Measurements from ENCODE around the gene ANKH. TPM values are rescaled to one million over a fixed set of nuclear protein-coding genes. Genes with fewer than 3 reads are reported as not detected.
"Not testable (repeated sequence)": the region's sequence is repeated elsewhere in the genome, so short reads cannot be mapped to it uniquely, and the experiment has no call there.

ANKH gene
- total RNA-seq, 2 donors from 2014 or later, result 37.2 to 95.4 TPM

- not testable (repeated sequence) for H3K4me3 Mint-ChIP-seq; H3K27ac Mint-ChIP-seq; H3K36me3 Mint-ChIP-seq; DNase-seq (ENCODE audit: low spot score); H3K9me3 Mint-ChIP-seq; H3K27me3 Mint-ChIP-seq; ATAC-seq
- H3K4me1 Mint-ChIP-seq (ENCODE audit: low read depth in 2 of 2), result peaks cover 6 to 19% of the 10 kb centered on the region in 2 donors
Observed at GRCh38 chr5:14797385-14797784, 74.2 kb downstream of the ANKH start.

GRCh38 chr5:14794583-14795230 lies 76.9 kb downstream of the ANKH start:
- DNase-seq (ENCODE audit: low spot score) (no peak), ATAC-seq (no peak)
- Mint-ChIP-seq H3K4me3 (no peak overlapping the region), H3K27me3 (no peaks in the 10 kb centered on the region), H3K9me3 (no peaks in the 10 kb centered on the region), H3K4me1 (ENCODE audit: low read depth in 2 of 2) (peaks cover 7% of the 10 kb centered on the region in 2 donors), H3K36me3 (no peaks in the 10 kb centered on the region), H3K27ac (no peak overlapping the region)

DNA sequence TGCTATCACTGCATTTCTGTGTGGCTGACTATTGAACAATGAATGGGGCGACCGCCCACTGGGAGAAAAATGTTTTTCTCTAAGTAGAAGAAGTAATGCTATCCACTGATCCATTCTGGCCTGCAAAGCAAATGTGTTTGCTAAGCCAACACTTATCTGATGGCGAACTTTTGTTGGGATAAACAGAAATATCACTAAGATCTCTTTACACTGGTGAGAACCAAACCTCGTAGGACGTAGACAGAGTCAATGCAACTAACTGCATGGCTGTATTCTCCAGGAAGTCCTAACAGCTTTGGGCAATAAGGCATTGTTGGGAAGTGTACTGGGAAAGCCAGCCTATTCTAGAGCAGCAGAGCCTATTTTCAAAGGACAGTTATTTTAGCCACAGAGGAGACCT lies 77.7 kb downstream of the ANKH start:
- no peak overlapping the region for H3K4me3 Mint-ChIP-seq
- H3K36me3 Mint-ChIP-seq, result no peaks in the 10 kb centered on the region
- ATAC-seq (no peak), DNase-seq (ENCODE audit: low spot score) (no peak)
- H3K4me1 Mint-ChIP-seq (ENCODE audit: low read depth in 2 of 2), result peaks cover 6 to 7% of the 10 kb centered on the region in 2 donors
- H3K27ac Mint-ChIP-seq, result no peak overlapping the region
- H3K27me3 Mint-ChIP-seq, result no peaks in the 10 kb centered on the region
- H3K9me3 Mint-ChIP-seq, result no peaks in the 10 kb centered on the region

DNA sequence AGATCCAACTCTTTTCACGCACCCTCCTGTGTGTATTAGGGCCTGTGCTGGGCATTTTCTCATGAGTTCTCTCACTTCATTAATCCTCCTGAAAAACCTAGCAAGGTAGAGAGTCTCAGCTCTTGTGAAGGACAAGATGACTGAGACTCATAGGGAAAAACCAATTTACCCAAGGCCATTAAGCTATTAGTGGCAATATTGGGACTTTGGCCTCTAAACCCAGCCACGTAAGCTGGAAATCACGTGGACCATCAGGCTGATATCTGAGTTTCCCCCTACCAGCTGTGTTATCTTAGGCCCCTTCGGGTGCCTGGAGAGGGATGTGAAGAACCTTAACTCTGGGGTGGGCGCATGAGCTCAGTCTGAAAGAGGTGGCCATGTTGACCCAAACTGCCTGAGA lies 80.7 kb downstream of the ANKH start:
- Mint-ChIP-seq H3K4me1 (ENCODE audit: low read depth in 2 of 2) (peaks cover 6 to 7% of the 10 kb centered on the region in 2 donors), H3K36me3 (no peaks in the 10 kb centered on the region), H3K9me3 (no peaks in the 10 kb centered on the region), H3K27me3 (no peaks in the 10 kb centered on the region), H3K27ac (no peak overlapping the region), H3K4me3 (no peak overlapping the region)
- DNase-seq (ENCODE audit: low spot score), result no peak
- no peak for ATAC-seq

- H3K27ac Mint-ChIP-seq, result no peak overlapping the region
- H3K9me3 Mint-ChIP-seq, result no peaks in the 10 kb centered on the region
- no peak for ATAC-seq
- H3K27me3 Mint-ChIP-seq, result no peaks in the 10 kb centered on the region
- H3K4me1 Mint-ChIP-seq (ENCODE audit: low read depth in 2 of 2), result peaks cover 6 to 7% of the 10 kb centered on the region in 2 donors
- no peak for DNase-seq (ENCODE audit: low spot score)
- no peak overlapping the region for H3K4me3 Mint-ChIP-seq
- no peaks in the 10 kb centered on the region for H3K36me3 Mint-ChIP-seq
Observed at GRCh38 chr5:14790220-14790619, 81.4 kb downstream of the ANKH start.

- H3K4me1 Mint-ChIP-seq (ENCODE audit: low read depth in 2 of 2), result peaks cover 11 to 13% of the 10 kb centered on the region in 2 donors
- no peaks in the 10 kb centered on the region for H3K36me3 Mint-ChIP-seq
- no peak for DNase-seq (ENCODE audit: low spot score)
- ATAC-seq, result no peak
- H3K9me3 Mint-ChIP-seq, result no peaks in the 10 kb centered on the region
- no peak overlapping the region for H3K27ac Mint-ChIP-seq
- no peak overlapping the region for H3K4me3 Mint-ChIP-seq
- H3K27me3 Mint-ChIP-seq, result no peaks in the 10 kb centered on the region
Observed at GRCh38 chr5:14787801-14788579, 83.6 kb downstream of the ANKH start.

- Mint-ChIP-seq H3K36me3 (no peaks in the 10 kb centered on the region), H3K9me3 (no peaks in the 10 kb centered on the region), H3K4me3 (peak overlapping the region; percentile 7), H3K27me3 (no peaks in the 10 kb centered on the region), H3K4me1 (ENCODE audit: low read depth in 2 of 2) (peaks cover 9 to 20% of the 10 kb centered on the region in 2 donors), H3K27ac (no peak overlapping the region)
- DNase-seq (ENCODE audit: low spot score) (no peak), ATAC-seq (peak; percentile 50 to 75)
Observed at GRCh38 chr5:14783691-14784090, 87.9 kb downstream of the ANKH start.

GRCh38 chr5:14782591-14782990 lies 89.0 kb downstream of the ANKH start:
- Mint-ChIP-seq H3K9me3 (no peaks in the 10 kb centered on the region), H3K27ac (no peak overlapping the region), H3K27me3 (no peaks in the 10 kb centered on the region), H3K4me1 (ENCODE audit: low read depth in 2 of 2) (peaks cover 17 to 25% of the 10 kb centered on the region in 2 donors), H3K4me3 (no peak overlapping the region), H3K36me3 (no peaks in the 10 kb centered on the region)
- no peak for DNase-seq (ENCODE audit: low spot score)
- ATAC-seq, result no peak

- Mint-ChIP-seq H3K4me3 (no peak overlapping the region), H3K4me1 (ENCODE audit: low read depth in 2 of 2) (peaks cover 17 to 29% of the 10 kb centered on the region in 2 donors), H3K36me3 (no peaks in the 10 kb centered on the region), H3K27me3 (no peaks in the 10 kb centered on the region), H3K27ac (no peak overlapping the region), H3K9me3 (no peaks in the 10 kb centered on the region)
- ATAC-seq (no peak), DNase-seq (ENCODE audit: low spot score) (no peak)
Observed at GRCh38 chr5:14781106-14781505, 90.5 kb downstream of the ANKH start.

- ATAC-seq, result no peak
- H3K27ac Mint-ChIP-seq, result no peak overlapping the region
- H3K4me1 Mint-ChIP-seq (ENCODE audit: low read depth in 2 of 2), result peaks cover 21 to 38% of the 10 kb centered on the region in 2 donors
- no peaks in the 10 kb centered on the region for H3K27me3 Mint-ChIP-seq
- no peaks in the 10 kb centered on the region for H3K36me3 Mint-ChIP-seq
- no peak overlapping the region for H3K4me3 Mint-ChIP-seq
- H3K9me3 Mint-ChIP-seq, result no peaks in the 10 kb centered on the region
- no peak for DNase-seq (ENCODE audit: low spot score)
Observed at GRCh38 chr5:14779975-14780374, 91.6 kb downstream of the ANKH start.

DNA sequence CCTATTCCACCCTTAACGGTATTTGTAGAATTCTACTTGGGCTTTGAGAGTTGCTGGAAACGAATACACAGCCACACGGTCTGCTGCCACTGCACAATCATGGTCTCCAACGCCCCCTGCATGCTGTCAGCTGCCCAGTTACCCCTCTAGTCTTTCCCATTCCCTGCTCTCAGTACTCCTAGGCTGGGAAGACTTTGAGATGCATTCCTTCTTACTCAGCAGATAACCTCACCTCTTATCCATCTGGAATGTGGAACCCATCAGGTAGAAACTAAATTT lies 92.8 kb downstream of the ANKH start:
- Mint-ChIP-seq H3K36me3 (no peaks in the 10 kb centered on the region), H3K9me3 (no peaks in the 10 kb centered on the region), H3K27me3 (no peaks in the 10 kb centered on the region), H3K4me3 (no peak overlapping the region), H3K27ac (no peak overlapping the region), H3K4me1 (ENCODE audit: low read depth in 2 of 2) (peaks cover 19 to 35% of the 10 kb centered on the region in 2 donors)
- ATAC-seq (no peak), DNase-seq (ENCODE audit: low spot score) (no peak)

- Mint-ChIP-seq H3K4me3 (no peak overlapping the region), H3K27ac (no peak overlapping the region), H3K27me3 (no peaks in the 10 kb centered on the region), H3K4me1 (ENCODE audit: low read depth in 2 of 2) (peaks cover 17 to 31% of the 10 kb centered on the region in 2 donors), H3K36me3 (no peaks in the 10 kb centered on the region), H3K9me3 (no peaks in the 10 kb centered on the region)
- no peak for DNase-seq (ENCODE audit: low spot score)
- peak in 1 of 2 donors; percentile 24 for ATAC-seq
Observed at GRCh38 chr5:14777932-14778791, 93.4 kb downstream of the ANKH start.

DNA sequence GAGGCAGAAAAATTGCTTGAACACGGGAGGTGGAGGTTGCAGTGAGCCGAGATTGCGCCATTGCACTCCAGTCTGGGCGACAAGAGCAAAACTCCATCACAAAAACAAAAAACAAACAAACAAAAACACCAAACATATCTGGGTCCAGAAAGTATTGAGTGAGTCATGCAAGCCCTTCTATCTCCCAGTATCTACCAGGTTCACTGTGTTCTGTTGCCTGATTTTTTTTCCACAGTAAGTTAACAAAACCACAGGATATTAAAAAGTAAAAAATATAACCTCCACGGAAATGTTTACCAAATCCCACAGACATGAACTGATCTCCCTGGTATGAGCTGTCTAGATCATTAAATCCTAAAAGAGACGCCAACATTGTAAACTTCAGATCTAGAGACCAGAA lies 94.4 kb downstream of the ANKH start:
- peaks cover 19 to 31% of the 10 kb centered on the region in 2 donors for H3K4me1 Mint-ChIP-seq (ENCODE audit: low read depth in 2 of 2)
- H3K27ac Mint-ChIP-seq, result no peak overlapping the region
- no peak for ATAC-seq
- H3K4me3 Mint-ChIP-seq, result no peak overlapping the region
- no peaks in the 10 kb centered on the region for H3K27me3 Mint-ChIP-seq
- DNase-seq (ENCODE audit: low spot score), result no peak
- no peaks in the 10 kb centered on the region for H3K9me3 Mint-ChIP-seq
- H3K36me3 Mint-ChIP-seq, result no peaks in the 10 kb centered on the region

- Mint-ChIP-seq H3K4me1 (ENCODE audit: low read depth in 2 of 2) (peaks cover 19 to 25% of the 10 kb centered on the region in 2 donors), H3K27ac (no peak overlapping the region), H3K27me3 (no peaks in the 10 kb centered on the region), H3K9me3 (no peaks in the 10 kb centered on the region), H3K36me3 (no peaks in the 10 kb centered on the region), H3K4me3 (no peak overlapping the region)
- ATAC-seq, result no peak
- DNase-seq (ENCODE audit: low spot score), result no peak
Observed at GRCh38 chr5:14776602-14777001, 95.0 kb downstream of the ANKH start.

Measured in natural killer cell treated with Interleukin-12 subunit alpha and Interleukin-12 subunit beta and Interleukin-15 and Interleukin-18, amount 100 ng/mL, for 72 hours (primary cell).